Vagina (tissue), 2 donors: Measurements from ENCODE around the gene ELAVL1. TPM values are rescaled to one million over a fixed set of nuclear protein-coding genes. Genes with fewer than 3 reads are reported as not detected.
A peak's percentile ranks its signal among the peaks of the same experiment; 100 is the strongest.

Experiments used
- DNase-seq, 2 donors: peaks; one replicate each; pipeline ENCODE4 v3.0.0-alpha.2; 2017; ENCODE audit errors: extremely low spot score in 2 of 2
- H3K27ac ChIP-seq: fragments of 200-600 bp; sonication (generic); one replicate; pipeline ENCODE4 v1.5.1; 2019
- H3K27me3 ChIP-seq: fragments of 200-600 bp; sonication (generic); one replicate; pipeline ENCODE4 v1.5.1; 2019
- H3K36me3 ChIP-seq, 2 donors: fragments of 200-600 bp; sonication (generic); one replicate each; pipeline ENCODE4 v1.5.1; 2017 to 2019
- H3K4me1 ChIP-seq: fragments of 200-600 bp; sonication (generic); one replicate; pipeline ENCODE4 v1.5.1; 2019
- H3K4me3 ChIP-seq, 2 donors: fragments of 200-600 bp; sonication (generic); 1 replicate in 1 of 2; 2 replicates in 1 of 2; pipeline ENCODE4 v1.5.1; 2016 to 2019
- H3K9me3 ChIP-seq: fragments of 200-600 bp; sonication (generic); one replicate; pipeline ENCODE4 v1.5.1; 2019
- POLR2A ChIP-seq, 2 donors: fragments of 450-650 bp; IDR thresholded peaks; one replicate each; pipeline ENCODE4 v1.6.1; 2017; ENCODE audit warnings: antibody characterized with exemption in 2 of 2, mild to moderate bottlenecking in 2 of 2, moderate library complexity in 2 of 2
- POLR2AphosphoS5 ChIP-seq, 2 donors: sonication (generic); formaldehyde crosslinking; IDR thresholded peaks; one replicate each; pipeline ENCODE4 v1.9.0; 2017; ENCODE audit warnings: antibody characterized with exemption in 2 of 2, mild to moderate bottlenecking in 2 of 2, low read depth in 1 of 2; ENCODE audit not compliant: insufficient read depth in 1 of 2
- intact Hi-C: fragments of 100-400 bp; cut with DNase I; formaldehyde crosslinking; loops from one replicate; pipeline ENCODE4 v1.15.1; 2023
- total RNA-seq: library from RNA; depleted of rRNA; stranded (reverse); fragments of >200 nt; gene quantifications from one replicate; pipeline ENCODE4 v1.2.3, GENCODE V29; 2016
- TF ChIP-seq, protein P1 (sequence below), 3 experiments: fragments of 450-650 bp in 2 of 3; fragments of 200-600 bp in 1 of 3; sonication (generic) in 1 of 3; IDR thresholded peaks; one replicate each; pipeline ENCODE4 v1.5.1; 2017 to 2019; ENCODE audit warnings: antibody characterized with exemption in 3 of 3, mild to moderate bottlenecking in 2 of 3, moderate library complexity in 2 of 3

Gene ELAVL1
- total RNA-seq, 1 donor from 2014 or later: 40.5 TPM

DNA sequence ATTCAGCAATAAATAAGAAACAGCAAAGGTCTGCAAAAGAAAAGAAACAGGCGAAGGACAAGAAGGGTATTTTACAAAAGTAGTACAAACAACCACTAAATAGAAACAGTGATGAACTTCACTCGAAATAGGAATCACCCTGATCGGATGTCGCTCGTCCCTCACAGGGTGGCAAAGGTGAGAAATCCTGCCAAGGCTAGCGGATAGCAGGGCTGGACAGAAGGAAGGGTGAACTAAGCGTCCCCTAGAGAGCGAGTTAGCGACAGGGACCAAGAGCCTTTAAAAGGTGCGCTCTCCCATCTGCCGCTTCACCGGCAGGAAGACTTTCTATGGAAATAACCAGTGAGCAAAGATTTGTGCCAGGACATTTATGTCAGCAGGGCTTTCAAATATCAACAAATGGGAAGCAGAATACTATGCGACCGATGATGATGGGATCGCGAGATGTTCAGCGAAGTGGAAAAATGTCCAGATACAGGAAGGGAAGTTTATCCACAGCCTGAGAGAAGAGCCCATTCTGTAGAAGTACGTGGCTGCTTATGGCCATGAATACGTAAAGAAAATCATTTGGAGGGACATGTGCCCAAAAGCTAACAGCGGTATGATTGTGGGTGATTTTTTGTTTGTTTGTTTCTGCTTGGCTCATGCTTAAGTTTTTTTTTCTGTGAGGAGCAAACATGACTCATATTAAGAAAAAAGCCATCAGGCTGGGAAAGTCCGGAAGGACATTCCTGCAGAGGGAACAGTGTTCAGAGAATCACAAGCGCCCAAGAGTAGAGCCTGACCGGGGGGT is 18.9 kb downstream of the ELAVL1 start:
- peaks cover 6 to 49% of the 10 kb centered on the region in 2 donors for H3K36me3 ChIP-seq
- H3K27me3 ChIP-seq: no peaks in the 10 kb centered on the region
- peak overlapping the region; percentile 25 for H3K27ac ChIP-seq
- TF ChIP-seq, protein P1, sequence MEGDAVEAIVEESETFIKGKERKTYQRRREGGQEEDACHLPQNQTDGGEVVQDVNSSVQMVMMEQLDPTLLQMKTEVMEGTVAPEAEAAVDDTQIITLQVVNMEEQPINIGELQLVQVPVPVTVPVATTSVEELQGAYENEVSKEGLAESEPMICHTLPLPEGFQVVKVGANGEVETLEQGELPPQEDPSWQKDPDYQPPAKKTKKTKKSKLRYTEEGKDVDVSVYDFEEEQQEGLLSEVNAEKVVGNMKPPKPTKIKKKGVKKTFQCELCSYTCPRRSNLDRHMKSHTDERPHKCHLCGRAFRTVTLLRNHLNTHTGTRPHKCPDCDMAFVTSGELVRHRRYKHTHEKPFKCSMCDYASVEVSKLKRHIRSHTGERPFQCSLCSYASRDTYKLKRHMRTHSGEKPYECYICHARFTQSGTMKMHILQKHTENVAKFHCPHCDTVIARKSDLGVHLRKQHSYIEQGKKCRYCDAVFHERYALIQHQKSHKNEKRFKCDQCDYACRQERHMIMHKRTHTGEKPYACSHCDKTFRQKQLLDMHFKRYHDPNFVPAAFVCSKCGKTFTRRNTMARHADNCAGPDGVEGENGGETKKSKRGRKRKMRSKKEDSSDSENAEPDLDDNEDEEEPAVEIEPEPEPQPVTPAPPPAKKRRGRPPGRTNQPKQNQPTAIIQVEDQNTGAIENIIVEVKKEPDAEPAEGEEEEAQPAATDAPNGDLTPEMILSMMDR (IDR thresholded peaks at IDR 0.05): no peak
- TF ChIP-seq POLR2AphosphoS5 (IDR thresholded peaks at IDR 0.05; ENCODE audit: insufficient read depth in 1 of 2, low read depth in 1 of 2) (no peak), POLR2A (IDR thresholded peaks at IDR 0.05) (no peak)
- peaks cover 24% of the 10 kb centered on the region for H3K4me1 ChIP-seq
- H3K9me3 ChIP-seq: no peaks in the 10 kb centered on the region
- no peak overlapping the region for H3K4me3 ChIP-seq
- intact Hi-C loops: no loop called here
- no peak for DNase-seq

GRCh38 chr19:7985481-7985911 is 19.9 kb downstream of the ELAVL1 start:
- no peaks in the 10 kb centered on the region for H3K27me3 ChIP-seq
- H3K36me3 ChIP-seq: peaks cover 0 to 45% of the 10 kb centered on the region in 2 donors
- no peak for DNase-seq
- H3K27ac ChIP-seq: no peak overlapping the region
- intact Hi-C loops: no loop called here
- peaks cover 24% of the 10 kb centered on the region for H3K4me1 ChIP-seq
- no peak overlapping the region for H3K4me3 ChIP-seq
- TF ChIP-seq POLR2A (IDR thresholded peaks at IDR 0.05): no peak
- TF ChIP-seq POLR2AphosphoS5 (IDR thresholded peaks at IDR 0.05; ENCODE audit: insufficient read depth in 1 of 2, low read depth in 1 of 2): no peak
- TF ChIP-seq, protein P1 (IDR thresholded peaks at IDR 0.05): no peak
- no peaks in the 10 kb centered on the region for H3K9me3 ChIP-seq

DNA sequence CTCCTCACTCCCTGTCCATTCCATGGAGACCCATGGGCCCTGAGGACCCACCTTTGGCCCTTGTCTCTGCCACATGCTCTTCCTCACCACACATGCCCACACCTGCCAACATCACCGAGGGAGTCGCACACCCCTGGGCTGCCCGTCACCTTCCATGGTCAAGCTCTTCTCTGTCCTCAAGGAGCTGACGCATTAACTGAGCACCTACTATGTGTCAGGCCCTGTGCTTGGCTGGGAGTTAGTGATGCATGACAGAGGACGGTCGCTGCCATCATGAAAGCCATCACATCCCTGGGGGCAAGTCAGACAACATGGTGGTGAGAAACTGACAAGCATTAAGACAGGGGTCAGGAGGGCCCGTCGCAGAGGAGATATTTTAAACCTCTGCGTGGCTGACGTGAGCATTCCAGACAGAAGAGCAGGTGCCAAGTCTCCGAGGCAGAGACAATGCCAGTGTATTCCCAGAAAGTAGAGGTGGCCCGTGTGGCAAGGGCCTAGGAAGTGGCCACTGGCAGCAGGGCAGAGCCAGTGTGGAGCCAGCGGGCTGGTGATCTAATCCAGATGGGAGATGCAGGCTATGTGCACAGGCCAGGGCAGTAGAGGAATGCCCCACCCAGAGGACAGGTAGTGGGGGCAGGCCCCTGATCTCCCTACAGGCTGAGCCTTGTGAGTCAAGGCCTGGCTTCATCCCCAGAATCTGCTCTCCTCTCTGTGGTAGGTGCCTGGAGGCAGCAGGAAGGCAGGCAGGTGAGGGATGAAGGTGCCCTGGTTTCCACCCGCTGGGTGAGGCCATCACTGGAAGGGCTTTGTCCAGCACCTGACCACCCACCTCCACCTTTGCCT is 21.2 kb downstream of the ELAVL1 start:
- H3K9me3 ChIP-seq: no peaks in the 10 kb centered on the region
- intact Hi-C loops: no loop called here
- no peak overlapping the region for H3K4me3 ChIP-seq
- no peak for TF ChIP-seq POLR2A (IDR thresholded peaks at IDR 0.05)
- no peak for TF ChIP-seq POLR2AphosphoS5 (IDR thresholded peaks at IDR 0.05; ENCODE audit: insufficient read depth in 1 of 2, low read depth in 1 of 2)
- TF ChIP-seq, protein P1 (IDR thresholded peaks at IDR 0.05): no peak
- H3K4me1 ChIP-seq: peaks cover 24% of the 10 kb centered on the region
- H3K27me3 ChIP-seq: no peaks in the 10 kb centered on the region
- DNase-seq: no peak
- peaks cover 0 to 47% of the 10 kb centered on the region in 2 donors for H3K36me3 ChIP-seq
- H3K27ac ChIP-seq: no peak overlapping the region

DNA sequence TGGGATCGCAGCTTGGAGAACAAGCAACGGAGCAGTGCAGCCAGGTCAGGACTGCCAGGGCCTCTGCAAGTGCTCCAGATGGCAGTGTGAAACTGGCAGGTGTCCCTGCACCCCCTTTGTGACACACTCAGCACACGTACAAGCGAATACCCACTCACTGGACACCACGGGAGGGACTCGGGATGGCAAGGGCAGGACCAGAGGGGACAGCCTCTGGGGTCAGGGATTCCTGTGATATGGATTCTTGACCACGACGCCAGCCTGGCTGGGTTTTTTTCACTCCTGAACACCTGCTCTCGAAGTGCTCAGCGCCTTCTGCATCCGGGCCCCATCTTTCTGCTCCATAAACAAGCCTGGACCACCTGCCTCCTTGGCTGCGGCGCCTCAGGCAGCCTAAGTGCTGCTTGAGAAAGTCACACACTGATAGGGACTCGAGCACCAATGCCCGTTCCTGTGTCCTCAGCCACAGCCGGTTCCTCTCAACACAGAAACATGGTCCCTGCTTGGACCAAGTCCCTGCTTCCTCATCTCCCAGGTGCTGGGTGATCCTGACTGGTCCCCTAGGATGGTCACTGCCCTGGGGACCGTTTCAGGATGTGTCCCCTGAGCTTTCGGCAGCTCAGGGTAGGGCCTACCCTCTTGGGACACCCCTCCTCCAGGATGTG is 22.0 kb downstream of the ELAVL1 start:
- no peak overlapping the region for H3K27ac ChIP-seq
- intact Hi-C loops: no loop called here

More for the DNA sequence above, 22.0 kb downstream of the ELAVL1 start:
- no peaks in the 10 kb centered on the region for H3K9me3 ChIP-seq
- no peaks in the 10 kb centered on the region for H3K27me3 ChIP-seq
- TF ChIP-seq POLR2AphosphoS5 (IDR thresholded peaks at IDR 0.05; ENCODE audit: insufficient read depth in 1 of 2, low read depth in 1 of 2) (no peak), POLR2A (IDR thresholded peaks at IDR 0.05) (no peak)
- TF ChIP-seq, protein P1 (IDR thresholded peaks at IDR 0.05): no peak
- H3K36me3 ChIP-seq: peaks cover 0 to 41% of the 10 kb centered on the region in 2 donors
- DNase-seq: no peak
- H3K4me1 ChIP-seq: peaks cover 24% of the 10 kb centered on the region
- no peak overlapping the region for H3K4me3 ChIP-seq
